ENCODE measurements around the gene TMEM179B.

DNA sequence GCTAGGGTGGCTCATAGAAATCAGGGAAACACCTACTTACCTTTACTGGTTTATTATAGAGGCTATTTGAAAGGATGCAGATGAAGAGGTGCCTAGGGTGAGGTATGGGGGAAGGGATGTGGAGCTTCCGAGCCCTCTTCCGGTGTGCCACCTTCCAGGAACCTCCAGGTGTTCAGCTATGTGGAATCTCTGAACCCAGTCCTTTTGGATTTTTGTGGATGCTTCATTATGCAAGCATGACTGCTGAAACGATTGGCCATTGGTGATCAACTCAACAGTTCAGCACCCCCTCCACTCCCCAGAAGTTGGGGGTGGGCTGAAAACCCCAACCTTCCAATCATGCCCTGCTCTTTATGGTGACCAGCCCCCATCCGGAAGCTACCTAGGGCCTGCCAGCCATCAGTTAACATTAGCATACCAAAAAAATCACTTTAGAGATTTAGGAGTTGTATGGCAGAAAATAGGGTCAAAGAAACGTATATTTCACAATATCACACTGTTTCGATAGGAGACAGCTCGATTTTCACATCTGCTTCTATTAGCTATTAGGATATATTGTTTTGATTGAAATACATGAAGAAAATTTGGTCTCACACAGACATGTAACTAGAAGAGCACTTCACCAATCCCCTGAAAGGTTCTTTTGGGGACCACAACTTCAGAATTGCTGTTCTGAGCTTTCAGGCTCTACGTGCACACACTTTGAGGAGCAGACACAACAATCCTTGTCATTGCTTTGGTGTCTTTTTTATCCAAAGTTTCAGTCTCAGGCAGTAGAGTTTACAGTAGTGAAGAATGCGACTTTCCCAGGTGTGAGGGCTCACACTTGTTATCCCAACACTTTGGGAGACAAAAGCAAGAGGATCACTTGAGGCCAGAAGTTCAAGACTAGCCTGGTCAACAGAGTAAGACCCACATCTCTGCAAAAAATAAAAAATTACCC, 29.1 kb upstream of the TMEM179B start:
- TF ChIP-seq, protein P1, sequence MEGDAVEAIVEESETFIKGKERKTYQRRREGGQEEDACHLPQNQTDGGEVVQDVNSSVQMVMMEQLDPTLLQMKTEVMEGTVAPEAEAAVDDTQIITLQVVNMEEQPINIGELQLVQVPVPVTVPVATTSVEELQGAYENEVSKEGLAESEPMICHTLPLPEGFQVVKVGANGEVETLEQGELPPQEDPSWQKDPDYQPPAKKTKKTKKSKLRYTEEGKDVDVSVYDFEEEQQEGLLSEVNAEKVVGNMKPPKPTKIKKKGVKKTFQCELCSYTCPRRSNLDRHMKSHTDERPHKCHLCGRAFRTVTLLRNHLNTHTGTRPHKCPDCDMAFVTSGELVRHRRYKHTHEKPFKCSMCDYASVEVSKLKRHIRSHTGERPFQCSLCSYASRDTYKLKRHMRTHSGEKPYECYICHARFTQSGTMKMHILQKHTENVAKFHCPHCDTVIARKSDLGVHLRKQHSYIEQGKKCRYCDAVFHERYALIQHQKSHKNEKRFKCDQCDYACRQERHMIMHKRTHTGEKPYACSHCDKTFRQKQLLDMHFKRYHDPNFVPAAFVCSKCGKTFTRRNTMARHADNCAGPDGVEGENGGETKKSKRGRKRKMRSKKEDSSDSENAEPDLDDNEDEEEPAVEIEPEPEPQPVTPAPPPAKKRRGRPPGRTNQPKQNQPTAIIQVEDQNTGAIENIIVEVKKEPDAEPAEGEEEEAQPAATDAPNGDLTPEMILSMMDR (IDR thresholded peaks at IDR 0.05 in 4 of 5, conservative IDR thresholded peaks at IDR 0.05 in 1 of 5) = no peak
- no peak for TF ChIP-seq POLR2A (IDR thresholded peaks at IDR 0.05)

All from gastrocnemius medialis (tissue), 4 donors.